Middle frontal gyrus (tissue), 1 donor: ENCODE measurements around the gene ERICH6.

Source experiments
- DNase-seq: peaks from one replicate; pipeline ENCODE4 v3.0.0-alpha.2; 2015; ENCODE audit warnings: low spot score; ENCODE audit errors: extremely low spot score

ERICH6 gene

GRCh38 chr3:150736903-150737832 is 33.4 kb upstream of the ERICH6 start:
- no peak for DNase-seq

GRCh38 chr3:150736316-150736719 is 32.6 kb upstream of the ERICH6 start:
- DNase-seq, result no peak

DNA sequence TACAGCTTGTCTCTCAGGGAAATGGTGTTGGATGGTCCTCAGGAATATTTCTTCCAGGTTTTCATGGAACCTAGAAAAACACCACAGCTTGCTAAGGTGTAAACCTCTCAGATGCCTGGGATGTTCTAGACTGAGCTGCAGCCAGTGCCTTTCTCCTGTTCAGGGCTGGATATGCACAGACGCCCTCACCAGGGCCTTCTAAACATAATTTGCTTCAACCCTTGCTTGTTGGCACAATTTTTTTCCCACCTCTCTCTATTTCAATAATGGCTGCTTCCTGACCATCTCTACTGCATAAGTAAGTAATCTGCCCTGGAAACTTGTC is 31.0 kb upstream of the ERICH6 start:
- DNase-seq, result no peak

- no peak for DNase-seq
Observed at GRCh38 chr3:150733936-150734794, 30.4 kb upstream of the ERICH6 start.

GRCh38 chr3:150733373-150733935 is 29.7 kb upstream of the ERICH6 start:
- DNase-seq, result no peak

DNA sequence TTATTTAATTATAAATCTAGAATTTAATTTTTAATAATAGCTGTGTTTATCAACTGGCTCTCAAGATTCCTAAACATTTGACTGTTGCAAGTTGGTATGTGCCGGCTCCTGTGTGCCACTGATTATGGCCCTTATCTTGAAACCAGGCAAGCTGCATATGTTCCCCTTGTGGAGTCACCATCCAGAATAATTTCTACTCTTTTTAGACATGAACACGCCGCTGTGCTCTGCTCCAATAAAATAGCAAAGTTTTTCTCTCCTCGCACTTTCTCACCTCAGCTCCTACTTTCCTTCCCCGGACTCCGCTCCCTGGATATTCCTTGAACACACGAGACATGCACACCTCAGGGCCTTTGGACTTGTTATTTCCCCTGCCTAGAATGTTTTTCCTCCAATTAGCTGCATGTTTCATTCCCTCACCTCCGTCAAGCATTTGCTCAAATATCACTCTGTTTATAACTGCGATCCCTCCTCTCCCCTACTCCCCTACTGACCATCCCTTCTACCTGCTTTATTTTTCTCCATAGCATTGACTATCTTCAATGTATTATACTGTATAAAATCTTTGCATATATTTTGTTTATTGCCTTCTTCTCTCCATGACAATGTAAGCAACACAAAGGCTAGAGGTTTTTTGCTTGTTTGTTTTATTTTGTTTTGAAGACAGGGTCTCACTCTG is 26.1 kb upstream of the ERICH6 start:
- no peak for DNase-seq

DNA sequence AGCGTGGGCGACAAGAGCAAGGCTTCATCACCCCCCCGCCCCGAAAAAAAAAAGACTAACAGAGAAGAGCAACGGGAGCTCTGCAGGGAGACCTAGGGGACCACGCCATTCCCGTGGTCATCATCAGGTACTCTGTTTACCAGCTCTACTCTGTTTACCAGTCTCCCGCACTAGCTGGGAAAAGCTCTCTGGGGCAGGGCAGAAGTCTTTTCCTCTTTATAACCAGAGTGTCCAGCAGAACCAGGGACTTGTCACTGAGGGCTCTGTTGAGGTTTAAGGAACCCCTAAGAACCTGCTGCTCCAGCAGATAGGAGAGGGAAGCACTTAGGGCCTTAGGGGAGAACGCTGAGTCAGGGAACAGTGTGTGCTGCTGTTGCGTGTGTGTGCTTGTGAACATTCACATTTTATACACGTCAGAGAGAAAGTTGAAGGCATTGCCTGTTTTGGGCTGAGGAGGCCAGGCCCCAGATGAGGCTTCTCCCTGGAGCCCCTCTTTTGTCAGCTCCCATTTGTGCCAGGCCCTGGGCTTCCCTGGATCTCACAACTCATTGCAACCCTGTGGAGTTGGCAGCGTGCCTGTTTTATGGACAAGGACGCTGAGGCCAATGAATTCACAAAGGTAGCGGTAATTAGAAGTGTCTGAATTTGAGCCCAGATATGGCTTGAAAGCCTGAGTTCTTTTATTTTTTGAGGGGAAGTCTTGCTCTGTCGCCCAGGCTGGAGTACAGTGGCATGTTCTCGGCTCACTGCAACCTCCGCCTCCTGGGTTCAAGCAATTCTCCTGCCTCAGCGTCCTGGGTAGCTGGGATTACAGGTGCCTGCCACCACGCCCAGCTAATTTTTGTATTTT is 24.2 kb upstream of the ERICH6 start:
- no peak for DNase-seq

DNA sequence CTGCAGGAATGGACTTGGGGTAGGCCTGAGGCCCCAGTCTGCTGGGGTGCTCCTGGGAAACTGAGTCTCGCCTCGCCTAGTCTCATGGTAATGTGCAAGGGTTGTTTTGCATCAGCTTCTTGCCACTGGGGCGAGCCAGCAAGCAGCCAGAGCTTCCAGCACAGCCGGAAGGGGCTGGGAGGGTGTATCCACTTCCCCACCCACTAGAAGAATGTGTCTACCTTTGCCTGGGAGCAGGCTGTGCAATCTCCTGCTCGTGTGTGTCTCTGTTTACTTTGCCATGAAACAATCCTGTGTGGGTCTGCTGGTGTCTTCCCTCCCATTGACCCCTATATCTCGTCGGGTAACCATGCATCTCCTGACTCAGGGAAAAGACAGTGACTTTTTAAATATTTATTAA is 21.8 kb upstream of the ERICH6 start:
- DNase-seq, result no peak

GRCh38 chr3:150723946-150724345 is 20.2 kb upstream of the ERICH6 start:
- no peak for DNase-seq

DNA sequence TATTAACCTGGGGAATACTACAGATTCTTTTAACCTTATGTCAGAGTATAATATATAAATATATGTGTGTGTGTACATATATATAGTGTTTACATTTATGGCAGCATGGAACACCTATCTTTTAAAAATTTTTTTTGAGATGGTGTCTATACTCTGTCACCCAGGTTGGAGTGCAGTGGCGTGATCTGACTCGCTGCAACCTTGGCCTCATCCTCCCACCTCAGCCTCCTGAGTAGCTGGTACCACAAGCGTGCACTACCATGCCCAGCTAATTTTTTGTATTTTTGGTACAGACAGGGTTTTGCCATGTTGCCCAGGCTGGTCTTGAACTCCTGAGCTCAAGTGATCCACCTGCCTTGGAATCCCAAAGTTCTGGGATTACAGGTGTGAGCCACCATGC is 18.5 kb upstream of the ERICH6 start:
- no peak for DNase-seq

DNA sequence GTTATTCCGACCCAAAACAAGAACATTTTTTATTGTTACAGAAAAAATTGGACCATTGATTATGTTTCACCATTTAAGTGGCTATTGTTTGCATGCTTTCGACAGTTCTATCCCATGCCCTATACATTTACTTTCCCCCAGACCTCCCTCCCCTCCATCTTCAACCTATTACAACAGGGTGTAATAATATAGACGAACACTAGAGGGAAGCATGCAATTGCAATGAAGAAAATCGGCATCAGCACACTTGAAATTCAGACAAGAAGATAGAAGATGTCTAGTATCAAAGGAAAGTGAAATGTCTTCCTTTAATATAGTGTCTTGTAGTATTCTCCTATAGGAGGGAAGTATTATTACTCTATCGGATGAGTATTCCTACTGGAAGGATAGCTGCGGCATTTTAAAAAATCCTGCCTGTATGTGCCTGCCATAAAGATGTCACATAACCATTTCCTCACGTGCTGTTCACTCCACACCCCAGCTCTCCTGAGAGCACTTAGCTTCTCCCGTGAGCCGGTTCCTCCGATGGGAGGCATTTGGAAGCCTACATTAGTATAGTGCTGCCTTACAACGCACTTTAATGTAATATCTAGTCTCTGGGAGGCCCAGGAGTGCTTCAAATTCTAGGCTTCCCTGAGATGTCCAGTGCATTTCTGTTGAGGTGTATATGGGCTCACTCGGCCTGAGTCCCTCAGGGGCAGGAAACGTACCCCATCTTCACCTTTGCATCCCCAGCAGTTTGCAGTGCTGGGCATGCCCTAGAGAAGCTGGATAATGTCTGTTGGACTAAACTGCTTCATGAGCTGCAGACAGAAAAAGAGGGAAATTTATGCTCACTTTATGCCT is 17.8 kb upstream of the ERICH6 start:
- peak; percentile 22 for DNase-seq

- no peak for DNase-seq
Observed at GRCh38 chr3:150720444-150720843, 16.7 kb upstream of the ERICH6 start.

DNA sequence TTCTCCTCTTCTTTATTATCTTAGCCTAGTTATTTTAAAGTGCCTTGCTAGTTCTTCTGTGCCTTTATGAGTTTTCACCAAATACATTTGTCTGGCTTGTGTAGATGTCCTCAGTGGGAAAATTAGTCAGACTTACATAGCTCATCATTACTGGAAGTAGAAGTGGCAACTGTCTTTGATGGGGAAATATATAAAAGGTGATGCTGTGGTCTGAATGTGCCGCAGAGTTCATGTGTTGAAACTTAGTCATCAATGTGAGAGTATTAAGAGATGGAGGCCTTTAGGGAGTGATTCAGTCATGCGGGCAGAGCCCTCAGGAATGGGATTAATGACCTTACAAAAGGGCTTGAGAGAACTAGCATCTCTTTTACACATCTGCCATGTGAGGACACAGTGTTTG is 6.4 kb upstream of the ERICH6 start:
- no peak for DNase-seq

GRCh38 chr3:150703299-150703755 is 393 bp downstream of the ERICH6 start:
- no peak for DNase-seq

GRCh38 chr3:150699068-150699639 is 4.6 kb downstream of the ERICH6 start:
- DNase-seq, result no peak

DNA sequence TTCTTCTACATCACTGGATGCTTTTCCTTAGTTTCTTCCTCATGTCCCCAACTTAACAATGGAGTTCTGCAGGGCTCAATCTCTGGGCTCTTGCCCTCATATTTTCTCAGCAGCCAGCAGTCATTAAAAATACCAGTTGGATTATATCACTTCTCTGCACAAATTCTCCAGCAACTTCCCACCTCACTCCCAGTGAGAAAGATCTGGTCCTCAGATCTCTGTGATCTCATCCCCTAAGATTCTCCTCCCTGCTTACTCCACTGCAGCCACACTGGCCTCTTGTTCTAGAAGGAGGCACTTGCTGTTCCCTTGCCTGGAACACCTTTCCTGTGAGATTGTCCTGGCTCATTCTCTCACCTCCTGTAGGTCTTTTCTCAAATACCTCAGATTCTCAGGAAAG is 6.1 kb downstream of the ERICH6 start:
- DNase-seq, result no peak

DNA sequence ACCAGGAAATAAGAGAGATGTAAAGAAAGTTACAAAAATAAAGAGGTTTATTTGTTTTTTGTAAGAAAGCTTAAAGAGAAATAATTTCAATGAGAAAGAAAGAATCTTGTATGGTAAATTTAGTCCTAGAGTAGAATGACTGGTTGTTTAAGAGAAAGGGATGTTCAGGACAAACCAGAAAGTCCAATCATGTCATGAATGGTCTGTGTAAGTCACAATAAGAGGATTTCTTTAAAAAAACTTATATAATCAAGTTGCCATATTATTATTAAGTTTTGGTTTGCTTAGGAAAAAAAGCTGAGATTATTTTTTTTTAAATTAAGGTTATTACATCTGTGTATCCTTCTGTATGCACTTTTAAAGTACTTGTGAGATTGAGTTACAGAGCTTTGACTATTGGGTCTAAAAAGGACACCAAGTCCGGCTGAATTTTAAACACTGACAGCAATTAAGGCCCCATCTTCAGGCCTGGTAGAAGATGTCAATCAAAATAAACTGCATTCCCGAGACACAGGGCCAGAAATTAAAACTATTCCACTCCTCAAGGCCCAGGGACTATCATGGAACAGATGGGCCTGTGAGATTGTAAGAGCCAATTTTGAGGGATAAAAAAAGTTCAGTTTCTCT is 12.2 kb downstream of the ERICH6 start:
- DNase-seq, result no peak

GRCh38 chr3:150687613-150688012 is 16.1 kb downstream of the ERICH6 start:
- no peak for DNase-seq

GRCh38 chr3:150682824-150683223 is 20.9 kb downstream of the ERICH6 start:
- DNase-seq, result no peak
